HFFc6 (cell line): ENCODE measurements around the gene GOLGA6L7. TPM values are rescaled to one million over a fixed set of nuclear protein-coding genes. Genes with fewer than 3 reads are reported as not detected.
"Not testable (repeated sequence)": the region's sequence is repeated elsewhere in the genome, so short reads cannot be mapped to it uniquely, and the experiment has no call there.

Source experiments
- DNase-seq: peaks from one replicate; pipeline ENCODE4 v3.0.0-alpha.2; 2018
- H3K27ac Mint-ChIP-seq: 2 replicates; pipeline ENCODE4 v1.8.0; 2020; ENCODE audit warnings: mild to moderate bottlenecking, mixed read lengths
- H3K27me3 Mint-ChIP-seq: 2 replicates; pipeline ENCODE4 v1.8.0; 2021; ENCODE audit warnings: mild to moderate bottlenecking, moderate library complexity, mixed read lengths; ENCODE audit not compliant: insufficient read depth
- H3K36me3 Mint-ChIP-seq: 2 replicates; pipeline ENCODE4 v1.8.0; 2021; ENCODE audit warnings: low read depth, mixed read lengths
- H3K4me1 Mint-ChIP-seq: 2 replicates; pipeline ENCODE4 v1.8.0; 2020; ENCODE audit warnings: low read depth, mixed read lengths
- H3K4me3 Mint-ChIP-seq: 2 replicates; pipeline ENCODE4 v1.8.0; 2020; ENCODE audit warnings: mild to moderate bottlenecking, moderate library complexity, mixed read lengths
- H3K9me3 Mint-ChIP-seq: 2 replicates; pipeline ENCODE4 v1.8.0; 2020; ENCODE audit warnings: mild to moderate bottlenecking, mixed read lengths
- CTCF ChIP-seq: fragments of 200-600 bp; sonication (generic); IDR thresholded peaks from 2 replicates; pipeline ENCODE4 v1.5.0; 2021; ENCODE audit warnings: antibody characterized with exemption, mild to moderate bottlenecking
- total RNA-seq, 6 experiments: library from RNA; stranded (reverse); fragmentation: NEBNext Ultra II Directional; extraction: Animal tissue kit (Norgen Biotek cat#: 25700); gene quantifications; 2 replicates in 1 of 6; 3 replicates in 5 of 6; pipeline ENCODE4 v1.2.3, GENCODE V29; 2021

GOLGA6L7 gene
- total RNA-seq, 6 experiments from 2014 or later = not detected

GRCh38 chr15:28892789-28893610 is 44.6 kb upstream of the GOLGA6L7 start:
- no peak for TF ChIP-seq CTCF
- Mint-ChIP-seq H3K4me1 (peaks cover 21% of the 10 kb centered on the region), H3K9me3 (peaks cover 13% of the 10 kb centered on the region), H3K4me3 (peak overlapping the region; percentile 45; the same call in 1 of the 2 replicates), H3K27ac (peak overlapping the region; percentile 56), H3K27me3 (no peaks in the 10 kb centered on the region; the same call in none of the 2 replicates), H3K36me3 (peaks cover 7% of the 10 kb centered on the region; the same call in 1 of the 2 replicates)
- no peak for DNase-seq

- peaks cover 3% of the 10 kb centered on the region for H3K27me3 Mint-ChIP-seq
- H3K36me3 Mint-ChIP-seq = no peaks in the 10 kb centered on the region; the same call in 1 of the 2 replicates
- no peak for DNase-seq
Observed at GRCh38 chr15:28891588-28891987, 43.1 kb upstream of the GOLGA6L7 start.

GRCh38 chr15:28890711-28891495 is 42.5 kb upstream of the GOLGA6L7 start:
- no peak overlapping the region for H3K27ac Mint-ChIP-seq
- no peak for DNase-seq
- H3K36me3 Mint-ChIP-seq = no peaks in the 10 kb centered on the region
- TF ChIP-seq CTCF = no peak
- H3K4me1 Mint-ChIP-seq = peaks cover 12% of the 10 kb centered on the region
- no peak overlapping the region for H3K4me3 Mint-ChIP-seq
- H3K27me3 Mint-ChIP-seq = peaks cover 3% of the 10 kb centered on the region
- no peaks in the 10 kb centered on the region for H3K9me3 Mint-ChIP-seq

More at GRCh38 chr15:28891588-28891987, 43.1 kb upstream of the GOLGA6L7 start:
- H3K9me3 Mint-ChIP-seq = peaks cover 1% of the 10 kb centered on the region; the same call in 1 of the 2 replicates
- no peak for TF ChIP-seq CTCF
- H3K27ac Mint-ChIP-seq = no peak overlapping the region
- H3K4me1 Mint-ChIP-seq = peaks cover 13% of the 10 kb centered on the region
- no peak overlapping the region for H3K4me3 Mint-ChIP-seq

GRCh38 chr15:28890291-28890690 is 41.8 kb upstream of the GOLGA6L7 start:
- not testable (repeated sequence) for H3K9me3 Mint-ChIP-seq, H3K27ac Mint-ChIP-seq, H3K4me3 Mint-ChIP-seq, H3K27me3 Mint-ChIP-seq, H3K36me3 Mint-ChIP-seq, DNase-seq
- H3K4me1 Mint-ChIP-seq = peaks cover 12% of the 10 kb centered on the region

GRCh38 chr15:28889871-28890270 is 41.4 kb upstream of the GOLGA6L7 start:
- H3K4me3 Mint-ChIP-seq, H3K27ac Mint-ChIP-seq, H3K9me3 Mint-ChIP-seq, DNase-seq, H3K27me3 Mint-ChIP-seq, H3K36me3 Mint-ChIP-seq: not testable (repeated sequence)
- peaks cover 12% of the 10 kb centered on the region for H3K4me1 Mint-ChIP-seq

- Mint-ChIP-seq H3K9me3 (no peaks in the 10 kb centered on the region), H3K27me3 (peaks cover 3% of the 10 kb centered on the region), H3K27ac (no peak overlapping the region), H3K4me1 (peaks cover 12% of the 10 kb centered on the region), H3K4me3 (no peak overlapping the region), H3K36me3 (no peaks in the 10 kb centered on the region)
- TF ChIP-seq CTCF = no peak
- no peak for DNase-seq
Observed at GRCh38 chr15:28889346-28889745, 40.9 kb upstream of the GOLGA6L7 start.
